Breast epithelium (tissue), 4 donors: ENCODE results near the gene VMP1. TPM values are rescaled to one million over a fixed set of nuclear protein-coding genes. Genes with fewer than 3 reads are reported as not detected.
"Not testable (repeated sequence)": the region's sequence is repeated elsewhere in the genome, so short reads cannot be mapped to it uniquely, and the experiment has no call there.

Experiments used
- DNase-seq, 2 donors: peaks; one replicate each; pipeline ENCODE4 v3.0.0-alpha.2; 2019; ENCODE audit warnings: low spot score in 2 of 2
- H3K27ac ChIP-seq, 2 donors: fragments of 200-600 bp; sonication (generic) in 1 of 2; one replicate each; pipeline ENCODE4 v1.5.1; 2016 to 2019; ENCODE audit warnings: mild to moderate bottlenecking in 1 of 2
- H3K27me3 ChIP-seq, 2 donors: fragments of 200-600 bp; sonication (generic) in 1 of 2; one replicate each; pipeline versions ENCODE4 v1.5.1 to v1.6.0; 2017 to 2019; ENCODE audit warnings: control low read depth in 1 of 2, mild to moderate bottlenecking in 1 of 2
- H3K36me3 ChIP-seq: fragments of 200-600 bp; one replicate; pipeline ENCODE4 v1.5.1; 2019
- H3K4me1 ChIP-seq, 2 donors: fragments of 200-600 bp; sonication (generic); one replicate each; pipeline ENCODE4 v1.5.1; 2016 to 2019; ENCODE audit warnings: control low read depth in 1 of 2
- H3K4me3 ChIP-seq, 3 donors: fragments of 200-600 bp; sonication (generic); 1 replicate in 2 of 3; 2 replicates in 1 of 3; pipeline ENCODE4 v1.5.1; 2016 to 2019; ENCODE audit warnings: mild to moderate bottlenecking in 3 of 3, moderate library complexity in 2 of 3
- H3K9me3 ChIP-seq, 2 donors: fragments of 200-600 bp; sonication (generic) in 1 of 2; one replicate each; pipeline ENCODE4 v1.5.1; 2016 to 2019; ENCODE audit warnings: control low read depth in 1 of 2
- CTCF ChIP-seq, 3 donors: fragments of 450-650 bp; IDR thresholded peaks; one replicate each; pipeline ENCODE4 v1.5.1; 2016 to 2017; ENCODE audit warnings: antibody characterized with exemption in 3 of 3, mild to moderate bottlenecking in 3 of 3, moderate library complexity in 3 of 3
- POLR2A ChIP-seq: fragments of 450-650 bp; IDR thresholded peaks from one replicate; pipeline ENCODE4 v1.6.1; 2016; ENCODE audit warnings: antibody characterized with exemption, mild to moderate bottlenecking, moderate library complexity
- POLR2AphosphoS5 ChIP-seq, 3 donors: sonication (generic); formaldehyde crosslinking; IDR thresholded peaks; one replicate each; pipeline ENCODE4 v1.6.1; 2017; ENCODE audit warnings: antibody characterized with exemption in 3 of 3
- intact Hi-C: fragments of 100-400 bp; cut with DNase I; formaldehyde crosslinking; loops from one replicate; pipeline ENCODE4 v1.15.1; 2023; ENCODE audit warnings: low total_unique reads
- total RNA-seq, 3 donors: library from RNA; depleted of rRNA; stranded (reverse); fragments of >200 nt; gene quantifications; one replicate each; pipeline ENCODE4 v1.1.0, GENCODE V29; 2016

Gene VMP1
- total RNA-seq, 3 donors from 2014 or later: 142 to 636 (median 489) TPM

GRCh38 chr17:59785091-59785799 lies 77.8 kb downstream of the VMP1 start:
- DNase-seq: no peak
- no peak for TF ChIP-seq CTCF (IDR thresholded peaks at IDR 0.05)
- TF ChIP-seq POLR2A: no peak
- no peak for TF ChIP-seq POLR2AphosphoS5 (IDR thresholded peaks at IDR 0.05)
- intact Hi-C loops: loop anchor here (10.0 kb wide), 1 partner anchor 60 kb away; no protein-coding TSS in a partner anchor
- Histone ChIP-seq H3K36me3 (no peaks in the 10 kb centered on the region), H3K9me3 (no peaks in the 10 kb centered on the region), H3K27ac (peak overlapping the region; percentile 74 to 90), H3K4me1 (peaks cover 3 to 19% of the 10 kb centered on the region in 2 donors), H3K4me3 (no peak overlapping the region), H3K27me3 (no peaks in the 10 kb centered on the region)

GRCh38 chr17:59786213-59786535 lies 78.7 kb downstream of the VMP1 start:
- H3K4me1 ChIP-seq: peaks cover 3 to 19% of the 10 kb centered on the region in 2 donors
- intact Hi-C loops: loop anchor here (10.0 kb wide), 1 partner anchor 59 kb away; no protein-coding TSS in a partner anchor

GRCh38 chr17:59786536-59787319 lies 79.3 kb downstream of the VMP1 start:
- no peaks in the 10 kb centered on the region for H3K36me3 ChIP-seq
- H3K4me3 ChIP-seq: peak overlapping the region in 2 of 3 donors; percentile 21 to 35
- H3K9me3 ChIP-seq: no peaks in the 10 kb centered on the region
- no peaks in the 10 kb centered on the region for H3K27me3 ChIP-seq
- peak in 1 of 2 donors; percentile 66 for DNase-seq
- peak; percentile 2 for TF ChIP-seq POLR2A
- peak; percentile 84 to 96 (median 90) for TF ChIP-seq POLR2AphosphoS5 (IDR thresholded peaks at IDR 0.05)
- peak in 1 of 3 donors; percentile 40 for TF ChIP-seq CTCF (IDR thresholded peaks at IDR 0.05)
- H3K27ac ChIP-seq: peak overlapping the region; percentile 89 to 90
- intact Hi-C loops: loop anchor here (10.0 kb wide), 1 partner anchor 58 kb away; no protein-coding TSS in a partner anchor
- peaks cover 3 to 19% of the 10 kb centered on the region in 2 donors for H3K4me1 ChIP-seq

More at GRCh38 chr17:59786213-59786535, 78.7 kb downstream of the VMP1 start:
- Histone ChIP-seq H3K36me3 (no peaks in the 10 kb centered on the region), H3K9me3 (no peaks in the 10 kb centered on the region), H3K4me3 (peak overlapping the region in 1 of 3 donors; percentile 35), H3K27ac (peak overlapping the region; percentile 89 to 90), H3K27me3 (no peaks in the 10 kb centered on the region)
- TF ChIP-seq POLR2AphosphoS5 (IDR thresholded peaks at IDR 0.05): no peak
- peak; percentile 30 for TF ChIP-seq POLR2A
- TF ChIP-seq CTCF (IDR thresholded peaks at IDR 0.05): peak in 1 of 3 donors; percentile 27
- DNase-seq: no peak

GRCh38 chr17:59789849-59790248 lies 82.4 kb downstream of the VMP1 start:
- not testable (repeated sequence) for H3K4me3 ChIP-seq, H3K36me3 ChIP-seq, H3K9me3 ChIP-seq, H3K27me3 ChIP-seq, DNase-seq
- Histone ChIP-seq H3K4me1 (peaks cover 3 to 15% of the 10 kb centered on the region in 2 donors), H3K27ac (peak overlapping the region in 1 of 2 donors; percentile 71)
- intact Hi-C loops: loop anchor here (10.0 kb wide), 1 partner anchor 55 kb away; no protein-coding TSS in a partner anchor

GRCh38 chr17:59790418-59790817 lies 83.0 kb downstream of the VMP1 start:
- H3K9me3 ChIP-seq, DNase-seq, intact Hi-C loops, H3K4me3 ChIP-seq, H3K27me3 ChIP-seq, H3K36me3 ChIP-seq: not testable (repeated sequence)
- peak overlapping the region; percentile 45 to 71 for H3K27ac ChIP-seq
- H3K4me1 ChIP-seq: peaks cover 3 to 15% of the 10 kb centered on the region in 2 donors

GRCh38 chr17:59790910-59791309 lies 83.5 kb downstream of the VMP1 start:
- H3K36me3 ChIP-seq: no peaks in the 10 kb centered on the region
- H3K27ac ChIP-seq: peak overlapping the region; percentile 45 to 71
- H3K27me3 ChIP-seq: no peaks in the 10 kb centered on the region
- no peaks in the 10 kb centered on the region for H3K9me3 ChIP-seq
- no peak for DNase-seq
- no peak overlapping the region for H3K4me3 ChIP-seq
- peaks cover 3 to 12% of the 10 kb centered on the region in 2 donors for H3K4me1 ChIP-seq
- intact Hi-C loops: no loop called here
- TF ChIP-seq POLR2AphosphoS5 (IDR thresholded peaks at IDR 0.05) (no peak), CTCF (IDR thresholded peaks at IDR 0.05) (no peak), POLR2A (no peak)
